Stimulated activated naive B cell treated with anti-CD40 and anti-IgM and Interleukin-4, amounts not matched to agents 10 μg/mL and 1 μg/mL and 100 μg/mL, for 72 hours (primary cell): Measurements from ENCODE around the gene RNPC3.

Source experiments
- ATAC-seq, 2 donors: fragments of 150-1000 bp; cut with Tn5 transposase; replicated peaks; 2 replicates each; pipeline ENCODE4 v1.10.0; 2021; ENCODE audit warnings: moderate library complexity in 1 of 2
- DNase-seq: peaks from one replicate; pipeline ENCODE4 v3.0.0; 2021
- H3K27ac Mint-ChIP-seq: one replicate; pipeline ENCODE4 v1.8.0; 2022; ENCODE audit warnings: mild to moderate bottlenecking, mixed read lengths
- H3K27me3 Mint-ChIP-seq, 2 donors: one replicate each; pipeline ENCODE4 v1.8.0; 2022; ENCODE audit warnings: mixed read lengths in 2 of 2
- H3K36me3 Mint-ChIP-seq, 2 donors: one replicate each; pipeline ENCODE4 v1.8.0; 2022; ENCODE audit warnings: mixed read lengths in 2 of 2, mild to moderate bottlenecking in 1 of 2
- H3K4me1 Mint-ChIP-seq, 2 donors: one replicate each; pipeline ENCODE4 v1.8.0; 2022; ENCODE audit warnings: mixed read lengths in 2 of 2, mild to moderate bottlenecking in 1 of 2
- H3K4me3 Mint-ChIP-seq, 2 donors: one replicate each; pipeline ENCODE4 v1.8.0; 2022; ENCODE audit warnings: mild to moderate bottlenecking in 2 of 2, mixed read lengths in 2 of 2, moderate library complexity in 1 of 2
- H3K9me3 Mint-ChIP-seq, 2 donors: one replicate each; pipeline ENCODE4 v1.8.0; 2022; ENCODE audit warnings: mixed read lengths in 2 of 2, mild to moderate bottlenecking in 1 of 2

Gene RNPC3

GRCh38 chr1:103525607-103526507, at the start of gene RNPC3:
Gene RNPC3 (plus strand): TSS chr1:103525699. CDS start chr1:103526071, 372 bp downstream.
- peak within 1 kb of the TSS; percentile 99 for H3K27ac Mint-ChIP-seq
- H3K36me3 Mint-ChIP-seq, result peaks cover 21 to 34% of the 10 kb centered on the region in 2 donors
- peak within 1 kb of the TSS; percentile 92 to 99 for H3K4me3 Mint-ChIP-seq
- ATAC-seq (peak; percentile 81 to 82), DNase-seq (peak; percentile 76)
- H3K27me3 Mint-ChIP-seq, result no peaks in the 10 kb centered on the region
- no peaks in the 10 kb centered on the region for H3K9me3 Mint-ChIP-seq
- peaks cover 24 to 45% of the 10 kb centered on the region in 2 donors for H3K4me1 Mint-ChIP-seq

GRCh38 chr1:103477101-103477500, 48.4 kb upstream of the RNPC3 start:
- H3K27ac Mint-ChIP-seq, result no peak overlapping the region
- no peaks in the 10 kb centered on the region for H3K36me3 Mint-ChIP-seq
- DNase-seq, result no peak
- H3K27me3 Mint-ChIP-seq, result no peaks in the 10 kb centered on the region
- ATAC-seq, result no peak
- no peaks in the 10 kb centered on the region for H3K9me3 Mint-ChIP-seq
- H3K4me3 Mint-ChIP-seq, result no peak overlapping the region
- H3K4me1 Mint-ChIP-seq, result no peaks in the 10 kb centered on the region

GRCh38 chr1:103489935-103490334, 35.6 kb upstream of the RNPC3 start:
- Mint-ChIP-seq H3K27ac (no peak overlapping the region), H3K9me3 (peaks cover 0 to 3% of the 10 kb centered on the region in 2 donors), H3K4me1 (no peaks in the 10 kb centered on the region), H3K4me3 (no peak overlapping the region), H3K27me3 (peaks cover 12 to 18% of the 10 kb centered on the region in 2 donors), H3K36me3 (no peaks in the 10 kb centered on the region)
- ATAC-seq (no peak), DNase-seq (no peak)

GRCh38 chr1:103492003-103492625, 33.4 kb upstream of the RNPC3 start:
- no peak for ATAC-seq
- Mint-ChIP-seq H3K27me3 (peaks cover 16 to 22% of the 10 kb centered on the region in 2 donors), H3K4me3 (no peak overlapping the region), H3K4me1 (no peaks in the 10 kb centered on the region), H3K27ac (no peak overlapping the region), H3K9me3 (no peaks in the 10 kb centered on the region), H3K36me3 (no peaks in the 10 kb centered on the region)
- DNase-seq, result no peak

- Mint-ChIP-seq H3K27ac (no peak overlapping the region), H3K9me3 (no peaks in the 10 kb centered on the region), H3K36me3 (no peaks in the 10 kb centered on the region), H3K4me3 (no peak overlapping the region), H3K27me3 (peaks cover 17 to 20% of the 10 kb centered on the region in 2 donors), H3K4me1 (no peaks in the 10 kb centered on the region)
- DNase-seq, result no peak
- ATAC-seq, result no peak
Observed at GRCh38 chr1:103496014-103496635, 29.4 kb upstream of the RNPC3 start.

- DNase-seq, result no peak
Observed at GRCh38 chr1:103497404-103497803, 28.1 kb upstream of the RNPC3 start.

GRCh38 chr1:103509250-103509649, 16.2 kb upstream of the RNPC3 start:
- Mint-ChIP-seq H3K27ac (no peak overlapping the region), H3K4me1 (peaks cover 0 to 3% of the 10 kb centered on the region in 2 donors), H3K27me3 (no peaks in the 10 kb centered on the region), H3K4me3 (no peak overlapping the region), H3K36me3 (peaks cover 10 to 11% of the 10 kb centered on the region in 2 donors), H3K9me3 (peaks cover 3 to 5% of the 10 kb centered on the region in 2 donors)
- ATAC-seq, result no peak
- DNase-seq, result no peak

More at GRCh38 chr1:103497404-103497803, 28.1 kb upstream of the RNPC3 start:
- Mint-ChIP-seq H3K9me3 (no peaks in the 10 kb centered on the region), H3K27ac (no peak overlapping the region), H3K4me3 (no peak overlapping the region), H3K27me3 (peaks cover 17 to 20% of the 10 kb centered on the region in 2 donors), H3K36me3 (no peaks in the 10 kb centered on the region), H3K4me1 (no peaks in the 10 kb centered on the region)
- no peak for ATAC-seq

- DNase-seq (no peak), ATAC-seq (no peak)
- no peak overlapping the region for H3K4me3 Mint-ChIP-seq
- H3K4me1 Mint-ChIP-seq, result peaks cover 14 to 21% of the 10 kb centered on the region in 2 donors
- no peaks in the 10 kb centered on the region for H3K27me3 Mint-ChIP-seq
- H3K27ac Mint-ChIP-seq, result no peak overlapping the region
- peaks cover 10 to 11% of the 10 kb centered on the region in 2 donors for H3K36me3 Mint-ChIP-seq
- peaks cover 3 to 5% of the 10 kb centered on the region in 2 donors for H3K9me3 Mint-ChIP-seq
Observed at GRCh38 chr1:103513711-103514110, 11.8 kb upstream of the RNPC3 start.

- Mint-ChIP-seq H3K27me3 (no peaks in the 10 kb centered on the region), H3K27ac (no peak overlapping the region), H3K36me3 (peaks cover 10 to 11% of the 10 kb centered on the region in 2 donors), H3K4me3 (no peak overlapping the region), H3K9me3 (peaks cover 3 to 5% of the 10 kb centered on the region in 2 donors), H3K4me1 (peaks cover 12 to 21% of the 10 kb centered on the region in 2 donors)
- DNase-seq (no peak), ATAC-seq (peak; percentile 64 to 70)
Observed at GRCh38 chr1:103514920-103515503, 10.5 kb upstream of the RNPC3 start.

GRCh38 chr1:103516283-103516682, 9.2 kb upstream of the RNPC3 start:
- H3K27ac Mint-ChIP-seq, result no peak overlapping the region
- H3K36me3 Mint-ChIP-seq, result peaks cover 4 to 5% of the 10 kb centered on the region in 2 donors
- DNase-seq (no peak), ATAC-seq (peak; percentile 26 to 37)
- no peak overlapping the region for H3K4me3 Mint-ChIP-seq
- H3K27me3 Mint-ChIP-seq, result no peaks in the 10 kb centered on the region
- H3K9me3 Mint-ChIP-seq, result peaks cover 3 to 5% of the 10 kb centered on the region in 2 donors
- H3K4me1 Mint-ChIP-seq, result peaks cover 12 to 21% of the 10 kb centered on the region in 2 donors

GRCh38 chr1:103516693-103517092, 8.8 kb upstream of the RNPC3 start:
- peak in 1 of 2 donors; percentile 29 for ATAC-seq
- Mint-ChIP-seq H3K9me3 (peaks cover 0 to under 1% of the 10 kb centered on the region in 2 donors), H3K4me1 (peaks cover 12 to 21% of the 10 kb centered on the region in 2 donors), H3K36me3 (peaks cover 0 to 1% of the 10 kb centered on the region in 2 donors), H3K4me3 (no peak overlapping the region), H3K27me3 (no peaks in the 10 kb centered on the region), H3K27ac (no peak overlapping the region)
- DNase-seq, result no peak

- no peaks in the 10 kb centered on the region for H3K36me3 Mint-ChIP-seq
- H3K4me1 Mint-ChIP-seq, result peaks cover 12 to 21% of the 10 kb centered on the region in 2 donors
- H3K27ac Mint-ChIP-seq, result peak overlapping the region; percentile 56
- ATAC-seq, result peak; percentile 89 to 93
- no peaks in the 10 kb centered on the region for H3K9me3 Mint-ChIP-seq
- H3K27me3 Mint-ChIP-seq, result no peaks in the 10 kb centered on the region
- no peak for DNase-seq
- H3K4me3 Mint-ChIP-seq, result peak overlapping the region; percentile 59 to 74
Observed at GRCh38 chr1:103517380-103518047, 8.0 kb upstream of the RNPC3 start.

GRCh38 chr1:103520822-103521221, 4.7 kb upstream of the RNPC3 start:
- Mint-ChIP-seq H3K9me3 (no peaks in the 10 kb centered on the region), H3K4me3 (no peak overlapping the region), H3K27ac (no peak overlapping the region), H3K36me3 (peaks cover 0 to 5% of the 10 kb centered on the region in 2 donors), H3K4me1 (peaks cover 18 to 31% of the 10 kb centered on the region in 2 donors), H3K27me3 (no peaks in the 10 kb centered on the region)
- ATAC-seq (no peak), DNase-seq (no peak)
